Liver (tissue), 9 donors: Measurements from ENCODE around the gene SYNPR. TPM values are rescaled to one million over a fixed set of nuclear protein-coding genes. Genes with fewer than 3 reads are reported as not detected.

Experiments
- DNase-seq: peaks from one replicate; pipeline ENCODE4 v3.0.0-alpha.2; 2017; ENCODE audit warnings: low spot score
- H3K27ac ChIP-seq, 2 donors: one replicate each; pipeline ENCODE4 v1.7.0; 2013; ENCODE audit warnings: inconsistent platforms in 2 of 2, low read length in 2 of 2, control low read depth in 1 of 2, low read depth in 1 of 2, mild to moderate bottlenecking in 1 of 2
- H3K27me3 ChIP-seq, 4 donors: one replicate each; pipeline versions ENCODE4 v1.6.1 to v1.7.0; 2013; ENCODE audit warnings: low read length in 3 of 4, inconsistent platforms in 1 of 4, mild to moderate bottlenecking in 1 of 4, moderate library complexity in 1 of 4; ENCODE audit not compliant: control insufficient read depth in 4 of 4, insufficient read depth in 4 of 4
- H3K36me3 ChIP-seq, 4 donors: one replicate each; pipeline versions ENCODE4 v1.6.1 to v1.7.0; 2013; ENCODE audit warnings: low read length in 3 of 4, mild to moderate bottlenecking in 3 of 4, low read depth in 1 of 4, moderate library complexity in 1 of 4; ENCODE audit not compliant: control insufficient read depth in 4 of 4, insufficient read depth in 3 of 4
- H3K4me1 ChIP-seq, 4 donors: one replicate each; pipeline versions ENCODE4 v1.6.1 to v1.7.0; 2013; ENCODE audit warnings: low read length in 3 of 4, mild to moderate bottlenecking in 3 of 4, moderate library complexity in 1 of 4; ENCODE audit not compliant: control insufficient read depth in 4 of 4, insufficient read depth in 4 of 4
- H3K4me3 ChIP-seq, 3 donors: one replicate each; pipeline versions ENCODE4 v1.6.1 to v1.7.0; 2013; ENCODE audit warnings: low read length in 3 of 3, control low read depth in 1 of 3, low read depth in 1 of 3, mild to moderate bottlenecking in 1 of 3
- H3K9ac ChIP-seq, 2 donors: one replicate each; pipeline ENCODE4 v1.7.0; 2013; ENCODE audit warnings: low read length in 2 of 2, mild to moderate bottlenecking in 2 of 2, moderate library complexity in 2 of 2, control low read depth in 1 of 2, low read depth in 1 of 2
- H3K9me3 ChIP-seq, 4 donors: one replicate each; pipeline versions ENCODE4 v1.6.1 to v1.7.0; 2013; ENCODE audit warnings: low read length in 3 of 4; ENCODE audit not compliant: control insufficient read depth in 4 of 4
- EGR1 ChIP-seq, 2 donors: IDR thresholded peaks; 2 replicates each; pipeline ENCODE4 v1.6.1; 2016 to 2018; ENCODE audit warnings: antibody characterized with exemption in 2 of 2, low read depth in 2 of 2
- FOXA1 ChIP-seq: IDR thresholded peaks from 2 replicates; pipeline ENCODE4 v1.6.1; 2016; ENCODE audit warnings: antibody characterized with exemption
- FOXA2 ChIP-seq: IDR thresholded peaks from 2 replicates; pipeline ENCODE4 v1.6.1; 2016; ENCODE audit warnings: antibody characterized with exemption
- GABPA ChIP-seq, 2 donors: IDR thresholded peaks in 1 of 2; conservative IDR thresholded peaks in 1 of 2; 2 replicates each; pipeline ENCODE4 v1.6.1; 2016; ENCODE audit warnings: antibody characterized with exemption in 2 of 2, mild to moderate bottlenecking in 1 of 2, moderate library complexity in 1 of 2
- HNF4A ChIP-seq, 2 donors: conservative IDR thresholded peaks; 2 replicates each; pipeline ENCODE4 v1.6.1; 2016; ENCODE audit warnings: antibody characterized with exemption in 2 of 2, mild to moderate bottlenecking in 2 of 2
- HNF4G ChIP-seq: IDR thresholded peaks from 2 replicates; pipeline ENCODE4 v1.6.1; 2016; ENCODE audit warnings: antibody characterized with exemption
- JUND ChIP-seq, 2 donors: IDR thresholded peaks; 2 replicates each; pipeline ENCODE4 v1.6.1; 2016; ENCODE audit warnings: antibody characterized with exemption in 2 of 2
- RXRA ChIP-seq, 2 donors: IDR thresholded peaks; 2 replicates each; pipeline ENCODE4 v1.6.1; 2017 to 2018; ENCODE audit warnings: antibody characterized with exemption in 2 of 2, mild to moderate bottlenecking in 1 of 2
- SP1 ChIP-seq: IDR thresholded peaks from 2 replicates; pipeline ENCODE4 v1.6.1; 2018; ENCODE audit warnings: antibody characterized with exemption, mild to moderate bottlenecking
- YY1 ChIP-seq: IDR thresholded peaks from 2 replicates; pipeline ENCODE4 v1.6.1; 2016; ENCODE audit warnings: antibody characterized with exemption, mild to moderate bottlenecking
- WGBS: extraction: QIAGEN DNeasy Blood & Tissue Kit; methylation state at CpG from one replicate; pipeline ENCODE4 v1.1.7; 2013; 5-methylcytosine and 5-hydroxymethylcytosine counted together
- polyA plus RNA-seq, 2 donors: library from polyadenylated mRNA; stranded (reverse) in 1 of 2; unstranded in 1 of 2; fragments of 200-250 nt in 1 of 2; fragments of >200 nt in 1 of 2; fragmentation: Nextera tagmentation in 1 of 2; extraction: Ambion mirVana in 1 of 2; gene quantifications; one replicate each; pipeline versions ENCODE4 v1.2.1 to v1.2.3, GENCODE V29; 2013 to 2015
- total RNA-seq, 2 donors: library from RNA; depleted of rRNA; stranded (reverse); fragments of >200 nt; gene quantifications; one replicate each; pipeline ENCODE4 v1.2.3, GENCODE V29; 2014
- TF ChIP-seq, protein P1 (sequence below): IDR thresholded peaks from 2 replicates; pipeline ENCODE4 v1.6.1; 2016; ENCODE audit warnings: antibody characterized with exemption
- TF ChIP-seq, protein P2 (sequence below): IDR thresholded peaks from 2 replicates; pipeline ENCODE4 v1.6.1; 2016; ENCODE audit warnings: antibody characterized with exemption
- TF ChIP-seq, protein P3 (sequence below): fragments of 150-350 bp; IDR thresholded peaks from 2 replicates; pipeline ENCODE4 v1.5.1; 2017; ENCODE audit warnings: improper control_type of control experiment, low read depth, low read length; ENCODE audit not compliant: missing input control
- TF ChIP-seq, protein P4 (sequence below): IDR thresholded peaks from 2 replicates; pipeline ENCODE4 v1.6.1; 2016; ENCODE audit warnings: antibody characterized with exemption
- donor health status: healthy.
- donor health status: healthy.
- donor health status: healthy.
- donor health status: healthy.
- donor health status: healthy.

SYNPR gene
- total and polyA plus RNA-seq, 4 donors = not detected

DNA sequence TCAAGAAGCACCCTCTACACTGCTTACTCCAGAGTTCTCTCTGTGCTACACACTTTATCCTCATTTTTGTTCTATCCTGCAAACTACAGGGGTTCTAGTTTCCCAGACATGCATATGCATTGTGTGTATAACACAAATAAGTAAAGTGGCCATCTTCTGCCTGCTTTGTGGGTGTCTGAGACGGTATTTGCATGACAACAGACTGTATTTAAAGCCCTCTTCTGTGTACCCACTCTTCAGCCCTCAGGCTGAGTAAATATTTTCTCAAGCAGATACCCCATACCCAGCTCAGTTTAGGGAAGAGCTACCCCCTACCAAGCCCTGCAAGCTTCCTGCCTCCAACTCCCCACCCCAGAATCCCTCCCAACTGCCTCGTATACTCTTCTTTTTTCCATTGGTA lies 31.7 kb downstream of the SYNPR start:
- DNase-seq = no peak
- Histone ChIP-seq H3K9ac (no peak overlapping the region), H3K27me3 (peaks cover 0 to 4% (median 0%) of the 10 kb centered on the region in 4 donors), H3K4me1 (no peaks in the 10 kb centered on the region), H3K9me3 (no peaks in the 10 kb centered on the region), H3K36me3 (no peaks in the 10 kb centered on the region), H3K4me3 (no peak overlapping the region), H3K27ac (no peak overlapping the region)
- WGBS = 13% methylated on average over 2 of the region's 2 CpGs
- no peak for TF ChIP-seq RXRA (IDR thresholded peaks at IDR 0.05)

DNA sequence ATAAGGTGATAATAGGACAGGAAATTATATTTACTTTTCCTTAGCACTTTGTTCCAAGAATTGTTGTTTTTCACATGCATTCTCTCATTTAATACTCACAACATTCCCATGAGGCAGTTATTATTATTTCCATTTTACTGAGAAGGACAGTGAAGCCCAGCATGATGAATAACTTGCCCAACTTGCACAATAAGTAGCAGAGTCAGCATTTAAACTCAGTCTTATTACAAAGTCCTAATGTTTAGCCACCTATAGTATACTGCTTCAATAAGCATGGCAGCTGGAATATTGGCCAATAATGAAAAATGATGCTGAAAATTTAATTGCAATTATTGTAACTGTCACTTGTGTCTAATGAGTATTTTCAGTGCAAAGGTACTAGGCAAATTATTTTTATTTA lies 45.7 kb downstream of the SYNPR start:
- DNase-seq = no peak
- H3K9me3 ChIP-seq = no peaks in the 10 kb centered on the region
- TF ChIP-seq, protein P1, sequence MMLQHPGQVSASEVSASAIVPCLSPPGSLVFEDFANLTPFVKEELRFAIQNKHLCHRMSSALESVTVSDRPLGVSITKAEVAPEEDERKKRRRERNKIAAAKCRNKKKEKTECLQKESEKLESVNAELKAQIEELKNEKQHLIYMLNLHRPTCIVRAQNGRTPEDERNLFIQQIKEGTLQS = no peak
- TF ChIP-seq FOXA2 (no peak), JUND (IDR thresholded peaks at IDR 0.05) (no peak), FOXA1 (no peak), YY1 (no peak), RXRA (IDR thresholded peaks at IDR 0.05) (no peak)
- no peaks in the 10 kb centered on the region for H3K36me3 ChIP-seq
- no peak overlapping the region for H3K27ac ChIP-seq
- no peak overlapping the region for H3K4me3 ChIP-seq
- peaks cover 0 to 3% (median 0%) of the 10 kb centered on the region in 4 donors for H3K27me3 ChIP-seq
- H3K9ac ChIP-seq = no peak overlapping the region
- H3K4me1 ChIP-seq = no peaks in the 10 kb centered on the region

DNA sequence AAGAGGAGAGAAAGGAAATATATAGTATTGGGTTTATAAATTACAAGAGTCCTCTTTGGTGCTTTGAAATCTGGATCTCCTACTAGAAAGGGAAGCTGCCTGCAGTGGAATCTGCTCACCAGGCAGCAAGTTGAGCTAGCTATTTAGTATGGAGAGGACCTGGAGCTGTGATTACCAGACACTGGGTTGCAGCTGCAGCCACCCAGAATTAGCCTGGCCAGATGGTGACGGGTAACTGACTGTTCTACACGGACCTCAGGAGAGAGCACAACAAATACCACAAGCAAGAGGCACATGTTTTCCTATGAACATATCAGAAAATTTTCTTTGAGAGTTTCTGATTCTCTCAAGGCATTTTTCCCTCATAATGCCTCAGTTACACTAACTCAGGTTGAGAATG lies 46.5 kb downstream of the SYNPR start:
- Histone ChIP-seq H3K27me3 (peaks cover 0 to 3% (median under 1%) of the 10 kb centered on the region in 4 donors), H3K9me3 (no peaks in the 10 kb centered on the region), H3K4me1 (no peaks in the 10 kb centered on the region), H3K27ac (no peak overlapping the region), H3K9ac (no peak overlapping the region), H3K36me3 (no peaks in the 10 kb centered on the region), H3K4me3 (no peak overlapping the region)
- TF ChIP-seq JUND (IDR thresholded peaks at IDR 0.05) = no peak
- no peak for TF ChIP-seq YY1
- no peak for TF ChIP-seq GABPA (IDR thresholded peaks at IDR 0.05 in 1 of 2, conservative IDR thresholded peaks at IDR 0.05 in 1 of 2)
- TF ChIP-seq EGR1 (IDR thresholded peaks at IDR 0.05; ENCODE audit: low read depth in 2 of 2) = no peak
- TF ChIP-seq, protein P2, sequence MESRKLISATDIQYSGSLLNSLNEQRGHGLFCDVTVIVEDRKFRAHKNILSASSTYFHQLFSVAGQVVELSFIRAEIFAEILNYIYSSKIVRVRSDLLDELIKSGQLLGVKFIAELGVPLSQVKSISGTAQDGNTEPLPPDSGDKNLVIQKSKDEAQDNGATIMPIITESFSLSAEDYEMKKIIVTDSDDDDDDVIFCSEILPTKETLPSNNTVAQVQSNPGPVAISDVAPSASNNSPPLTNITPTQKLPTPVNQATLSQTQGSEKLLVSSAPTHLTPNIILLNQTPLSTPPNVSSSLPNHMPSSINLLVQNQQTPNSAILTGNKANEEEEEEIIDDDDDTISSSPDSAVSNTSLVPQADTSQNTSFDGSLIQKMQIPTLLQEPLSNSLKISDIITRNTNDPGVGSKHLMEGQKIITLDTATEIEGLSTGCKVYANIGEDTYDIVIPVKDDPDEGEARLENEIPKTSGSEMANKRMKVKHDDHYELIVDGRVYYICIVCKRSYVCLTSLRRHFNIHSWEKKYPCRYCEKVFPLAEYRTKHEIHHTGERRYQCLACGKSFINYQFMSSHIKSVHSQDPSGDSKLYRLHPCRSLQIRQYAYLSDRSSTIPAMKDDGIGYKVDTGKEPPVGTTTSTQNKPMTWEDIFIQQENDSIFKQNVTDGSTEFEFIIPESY = no peak
- TF ChIP-seq RXRA (IDR thresholded peaks at IDR 0.05) = no peak
- TF ChIP-seq FOXA2 = no peak
- 75% methylated on average over 2 of the region's 2 CpGs for WGBS
- DNase-seq = no peak

DNA sequence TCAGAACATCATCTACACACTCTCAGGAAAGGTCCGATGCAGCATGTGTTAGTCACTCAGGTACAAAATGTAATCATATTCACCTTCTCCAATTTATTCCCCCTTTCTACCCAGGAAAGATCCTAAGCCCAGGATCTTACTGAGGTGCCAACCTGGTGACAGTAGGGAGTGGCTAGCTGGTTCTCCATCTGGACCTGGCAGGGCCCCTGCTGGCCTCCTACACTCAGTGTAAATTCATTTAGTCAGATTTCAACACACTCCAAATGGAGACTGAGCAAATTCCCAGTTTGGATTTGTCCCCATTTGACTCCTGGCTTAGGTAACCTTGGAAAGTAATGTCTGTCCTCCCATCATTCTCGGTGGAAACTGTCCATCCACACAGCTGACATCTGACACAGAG lies 47.3 kb downstream of the SYNPR start:
- no peak for DNase-seq
- no peaks in the 10 kb centered on the region for H3K4me1 ChIP-seq
- H3K27ac ChIP-seq = no peak overlapping the region
- no peak overlapping the region for H3K4me3 ChIP-seq
- H3K9ac ChIP-seq = no peak overlapping the region
- H3K36me3 ChIP-seq = no peaks in the 10 kb centered on the region
- H3K9me3 ChIP-seq = no peaks in the 10 kb centered on the region
- WGBS = 59% methylated on average over 2 of the region's 2 CpGs
- peaks cover 0 to 4% (median 2%) of the 10 kb centered on the region in 4 donors for H3K27me3 ChIP-seq
- no peak for TF ChIP-seq HNF4G
- TF ChIP-seq, protein P3, sequence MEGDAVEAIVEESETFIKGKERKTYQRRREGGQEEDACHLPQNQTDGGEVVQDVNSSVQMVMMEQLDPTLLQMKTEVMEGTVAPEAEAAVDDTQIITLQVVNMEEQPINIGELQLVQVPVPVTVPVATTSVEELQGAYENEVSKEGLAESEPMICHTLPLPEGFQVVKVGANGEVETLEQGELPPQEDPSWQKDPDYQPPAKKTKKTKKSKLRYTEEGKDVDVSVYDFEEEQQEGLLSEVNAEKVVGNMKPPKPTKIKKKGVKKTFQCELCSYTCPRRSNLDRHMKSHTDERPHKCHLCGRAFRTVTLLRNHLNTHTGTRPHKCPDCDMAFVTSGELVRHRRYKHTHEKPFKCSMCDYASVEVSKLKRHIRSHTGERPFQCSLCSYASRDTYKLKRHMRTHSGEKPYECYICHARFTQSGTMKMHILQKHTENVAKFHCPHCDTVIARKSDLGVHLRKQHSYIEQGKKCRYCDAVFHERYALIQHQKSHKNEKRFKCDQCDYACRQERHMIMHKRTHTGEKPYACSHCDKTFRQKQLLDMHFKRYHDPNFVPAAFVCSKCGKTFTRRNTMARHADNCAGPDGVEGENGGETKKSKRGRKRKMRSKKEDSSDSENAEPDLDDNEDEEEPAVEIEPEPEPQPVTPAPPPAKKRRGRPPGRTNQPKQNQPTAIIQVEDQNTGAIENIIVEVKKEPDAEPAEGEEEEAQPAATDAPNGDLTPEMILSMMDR = no peak
- no peak for TF ChIP-seq SP1
- TF ChIP-seq GABPA (IDR thresholded peaks at IDR 0.05 in 1 of 2, conservative IDR thresholded peaks at IDR 0.05 in 1 of 2) = no peak
- TF ChIP-seq, protein P2 = no peak
- no peak for TF ChIP-seq HNF4A (conservative IDR thresholded peaks at IDR 0.05)
- no peak for TF ChIP-seq JUND (IDR thresholded peaks at IDR 0.05)
- TF ChIP-seq, protein P4, sequence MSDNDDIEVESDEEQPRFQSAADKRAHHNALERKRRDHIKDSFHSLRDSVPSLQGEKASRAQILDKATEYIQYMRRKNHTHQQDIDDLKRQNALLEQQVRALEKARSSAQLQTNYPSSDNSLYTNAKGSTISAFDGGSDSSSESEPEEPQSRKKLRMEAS = no peak
- TF ChIP-seq EGR1 (IDR thresholded peaks at IDR 0.05; ENCODE audit: low read depth in 2 of 2) = no peak
